Endodermal cell (in vitro differentiated cells): ENCODE measurements around the gene CALML4. TPM values are rescaled to one million over a fixed set of nuclear protein-coding genes. Genes with fewer than 3 reads are reported as not detected.
"Not testable (repeated sequence)": the region's sequence is repeated elsewhere in the genome, so short reads cannot be mapped to it uniquely, and the experiment has no call there.

Source experiments
- DNase-seq: peaks from one replicate; pipeline ENCODE4 v3.0.0-alpha.2; 2017
- H3K27ac ChIP-seq: 2 replicates; pipeline ENCODE4 v1.5.1; 2013; ENCODE audit warnings: mild to moderate bottlenecking, low read depth, low read length, moderate library complexity
- H3K27me3 ChIP-seq: 2 replicates; pipeline ENCODE4 v1.6.1; 2013; ENCODE audit warnings: mild to moderate bottlenecking, low read length, moderate library complexity; ENCODE audit not compliant: insufficient read depth, control insufficient read depth, poor library complexity, severe bottlenecking
- H3K36me3 ChIP-seq: 2 replicates; pipeline ENCODE4 v1.7.0; 2013; ENCODE audit warnings: mild to moderate bottlenecking, low read length, moderate library complexity; ENCODE audit not compliant: control insufficient read depth, insufficient read depth
- H3K4me1 ChIP-seq: one replicate; pipeline ENCODE4 v1.7.0; 2013; ENCODE audit warnings: low read length; ENCODE audit not compliant: control insufficient read depth, insufficient read depth
- H3K4me3 ChIP-seq: 2 replicates; pipeline ENCODE4 v1.5.1; 2013; ENCODE audit warnings: mild to moderate bottlenecking, low read length, moderate library complexity
- H3K9ac ChIP-seq: 2 replicates; pipeline ENCODE4 v1.6.1; 2013; ENCODE audit warnings: mild to moderate bottlenecking, low read length, moderate library complexity; ENCODE audit not compliant: poor library complexity, severe bottlenecking; ENCODE audit errors: extremely low read depth
- H3K9me3 ChIP-seq: 2 replicates; pipeline ENCODE4 v1.6.1; 2013; ENCODE audit warnings: mild to moderate bottlenecking, low read length, moderate library complexity; ENCODE audit not compliant: control insufficient read depth
- H3K27ac Mint-ChIP-seq: 2 replicates; pipeline ENCODE4 v1.8.0; 2020; ENCODE audit warnings: mixed read lengths
- H3K27me3 Mint-ChIP-seq: 2 replicates; pipeline ENCODE4 v1.8.0; 2021; ENCODE audit warnings: mild to moderate bottlenecking, mixed read lengths; ENCODE audit not compliant: insufficient read depth
- H3K36me3 Mint-ChIP-seq: 2 replicates; pipeline ENCODE4 v1.8.0; 2020; ENCODE audit warnings: low read depth, mixed read lengths
- H3K4me1 Mint-ChIP-seq: 2 replicates; pipeline ENCODE4 v1.8.0; 2020; ENCODE audit warnings: mixed read lengths
- H3K4me3 Mint-ChIP-seq: 2 replicates; pipeline ENCODE4 v1.8.0; 2020; ENCODE audit warnings: mild to moderate bottlenecking, moderate library complexity, mixed read lengths
- H3K9me3 Mint-ChIP-seq: 2 replicates; pipeline ENCODE4 v1.8.0; 2020; ENCODE audit warnings: mild to moderate bottlenecking, mixed read lengths
- CTCF ChIP-seq: fragments of 200-600 bp; sonication (generic); conservative IDR thresholded peaks from 2 replicates; pipeline ENCODE4 v1.5.0; 2021; ENCODE audit warnings: antibody characterized with exemption, mild to moderate bottlenecking
- WGBS, 2 experiments: methylation state at CpG; one replicate each; pipeline versions ENCODE4 v1.1.5 to v1.1.7; 2013; ENCODE audit warnings: missing lambda C conversion rate in 2 of 2, mixed read lengths in 1 of 2; ENCODE audit not compliant: insufficient coverage in 1 of 2, insufficient read length in 1 of 2; 5-methylcytosine and 5-hydroxymethylcytosine counted together
- total RNA-seq, 2 donors: library from RNA; stranded (reverse); fragmentation: NEBNext Ultra II Directional in 1 of 2; extraction: Animal tissue kit (Norgen Biotek cat#: 25700) in 1 of 2; gene quantifications; 2 replicates in 1 of 2; 3 replicates in 1 of 2; pipeline ENCODE4 v1.2.1, GENCODE V29; 2021

CALML4 gene
- total RNA-seq, 2 donors from 2014 or later, result 9.7 to 17.4 TPM

GRCh38 chr15:68175526-68175925, 29.6 kb downstream of the CALML4 start:
- no peaks in the 10 kb centered on the region for H3K27me3 Mint-ChIP-seq
- H3K4me1 ChIP-seq, result no peaks in the 10 kb centered on the region
- H3K9ac ChIP-seq, result no peak overlapping the region
- no peaks in the 10 kb centered on the region for H3K4me1 Mint-ChIP-seq
- H3K4me3 Mint-ChIP-seq, result no peak overlapping the region
- H3K9me3 ChIP-seq, result no peaks in the 10 kb centered on the region
- H3K27ac Mint-ChIP-seq, result no peak overlapping the region
- no peak overlapping the region for H3K4me3 ChIP-seq
- TF ChIP-seq CTCF, result no peak
- 91 to 94% methylated on average over 2 of the region's 2 CpGs for WGBS, 2 experiments
- H3K36me3 ChIP-seq, result peaks cover 56% of the 10 kb centered on the region
- no peaks in the 10 kb centered on the region for H3K27me3 ChIP-seq
- no peak overlapping the region for H3K27ac ChIP-seq
- peaks cover 38% of the 10 kb centered on the region for H3K36me3 Mint-ChIP-seq
- H3K9me3 Mint-ChIP-seq, result peaks cover 3% of the 10 kb centered on the region
- no peak for DNase-seq

GRCh38 chr15:68173119-68173518, 32.0 kb downstream of the CALML4 start:
- WGBS, 2 experiments, result 97 to 100% methylated on average over 3 to 4 of the region's 4 CpGs
- H3K9ac ChIP-seq, result no peak overlapping the region
- no peak for DNase-seq
- Mint-ChIP-seq H3K4me3 (no peak overlapping the region), H3K4me1 (no peaks in the 10 kb centered on the region), H3K36me3 (peaks cover 33% of the 10 kb centered on the region), H3K9me3 (peaks cover 3% of the 10 kb centered on the region), H3K27me3 (no peaks in the 10 kb centered on the region), H3K27ac (no peak overlapping the region)
- H3K4me1 ChIP-seq, result no peaks in the 10 kb centered on the region
- no peak overlapping the region for H3K27ac ChIP-seq
- no peak for TF ChIP-seq CTCF
- no peaks in the 10 kb centered on the region for H3K9me3 ChIP-seq
- H3K4me3 ChIP-seq, result no peak overlapping the region
- H3K36me3 ChIP-seq, result peaks cover 47% of the 10 kb centered on the region
- no peaks in the 10 kb centered on the region for H3K27me3 ChIP-seq

GRCh38 chr15:68172037-68172436, 33.1 kb downstream of the CALML4 start:
- H3K4me3 Mint-ChIP-seq, H3K9ac ChIP-seq, DNase-seq, H3K27ac Mint-ChIP-seq, H3K27me3 ChIP-seq, H3K4me1 Mint-ChIP-seq, H3K27me3 Mint-ChIP-seq, H3K4me3 ChIP-seq, H3K9me3 Mint-ChIP-seq, H3K9me3 ChIP-seq, H3K27ac ChIP-seq, H3K4me1 ChIP-seq: not testable (repeated sequence)
- 89 to 100% methylated on average over 1 to 2 of the region's 2 CpGs for WGBS, 2 experiments
- peaks cover 38% of the 10 kb centered on the region for H3K36me3 ChIP-seq
- H3K36me3 Mint-ChIP-seq, result peaks cover 23% of the 10 kb centered on the region

- Mint-ChIP-seq H3K4me3 (no peak overlapping the region), H3K27me3 (no peaks in the 10 kb centered on the region), H3K4me1 (no peaks in the 10 kb centered on the region), H3K9me3 (peaks cover 5% of the 10 kb centered on the region), H3K27ac (no peak overlapping the region), H3K36me3 (peaks cover 26% of the 10 kb centered on the region)
- peaks cover 17% of the 10 kb centered on the region for H3K36me3 ChIP-seq
- H3K4me1 ChIP-seq, result no peaks in the 10 kb centered on the region
- no peak overlapping the region for H3K9ac ChIP-seq
- DNase-seq, result no peak
- H3K27me3 ChIP-seq, result no peaks in the 10 kb centered on the region
- H3K9me3 ChIP-seq, result no peaks in the 10 kb centered on the region
- no peak overlapping the region for H3K4me3 ChIP-seq
- no peak for TF ChIP-seq CTCF
- H3K27ac ChIP-seq, result no peak overlapping the region
- WGBS, 2 experiments, result 96 to 100% methylated on average over 2 to 4 of the region's 4 CpGs
Measured at GRCh38 chr15:68166847-68167246, 38.3 kb downstream of the CALML4 start.
